Adrenal gland (tissue), 12 donors: Measurements from ENCODE around the gene DIP2C. TPM values are rescaled to one million over a fixed set of nuclear protein-coding genes. Genes with fewer than 3 reads are reported as not detected.
"Not testable (repeated sequence)": the region's sequence is repeated elsewhere in the genome, so short reads cannot be mapped to it uniquely, and the experiment has no call there.

Experiments used
- DNase-seq, 7 donors: peaks; one replicate each; pipeline ENCODE4 v3.0.0-alpha.2; 2019 to 2020
- H3K27ac ChIP-seq, 5 donors: fragments of 200-600 bp; sonication (generic) in 4 of 5; 1 replicate in 3 of 5; 2 replicates in 2 of 5; pipeline versions ENCODE4 v1.5.1 to v1.8.0; 2016 to 2020; ENCODE audit warnings: mild to moderate bottlenecking in 1 of 5
- H3K27me3 ChIP-seq: fragments of 200-600 bp; 2 replicates; pipeline ENCODE4 v1.8.0; 2021
- H3K36me3 ChIP-seq, 2 donors: fragments of 200-600 bp; replicated peaks in 1 of 2; 1 replicate in 1 of 2; 2 replicates in 1 of 2; pipeline versions ENCODE4 v1.5.1 to v1.8.0; 2018 to 2022
- H3K4me1 ChIP-seq, 2 donors: fragments of 200-600 bp; replicated peaks in 1 of 2; 1 replicate in 1 of 2; 2 replicates in 1 of 2; pipeline versions ENCODE4 v1.5.1 to v1.8.0; 2018 to 2021
- H3K4me3 ChIP-seq, 4 donors: fragments of 200-600 bp; sonication (generic) in 3 of 4; one replicate each; pipeline ENCODE4 v1.5.1; 2016 to 2018
- H3K9me3 ChIP-seq, 3 donors: fragments of 200-600 bp; sonication (generic) in 1 of 3; replicated peaks in 1 of 3; 1 replicate in 2 of 3; 2 replicates in 1 of 3; pipeline versions ENCODE4 v1.5.1 to v1.8.0; 2016 to 2021
- CTCF ChIP-seq, 6 experiments: fragments of 450-650 bp in 4 of 6; fragments of 200-600 bp in 2 of 6; sonication (generic) in 1 of 6; IDR thresholded peaks; 1 replicate in 5 of 6; 2 replicates in 1 of 6; pipeline versions ENCODE4 v1.5.1 to v1.8.0; 2016 to 2021; ENCODE audit warnings: antibody characterized with exemption in 6 of 6, mild to moderate bottlenecking in 2 of 6, moderate library complexity in 1 of 6
- POLR2A ChIP-seq, 2 donors: fragments of 450-650 bp; IDR thresholded peaks; one replicate each; pipeline ENCODE4 v1.6.1; 2017; ENCODE audit warnings: antibody characterized with exemption in 2 of 2, mild to moderate bottlenecking in 2 of 2, moderate library complexity in 1 of 2
- WGBS, 4 donors: extraction: QIAGEN DNeasy Blood & Tissue Kit in 2 of 4; methylation state at CpG; one replicate each; pipeline versions ENCODE4 v1.1.5 to v1.1.7; 2013 to 2017; 5-methylcytosine and 5-hydroxymethylcytosine counted together
- intact Hi-C, 2 donors: fragments of 100-400 bp; cut with DNase I; formaldehyde crosslinking; loops; one replicate each; pipeline versions ENCODE4 v1.14.1 to v1.15.0; 2022 to 2023
- polyA plus RNA-seq, 3 donors: library from polyadenylated mRNA; stranded (reverse); fragments of 200-250 nt in 2 of 3; fragments of 350-450 nt in 1 of 3; fragmentation: Illumina TruSeq in 1 of 3; extraction: RNeasy Lipid Tissue Mini Kit (QIAGEN cat#74804) in 1 of 3; gene quantifications; one replicate each; pipeline ENCODE4 v1.2.3, GENCODE V29; 2013 to 2014
- total RNA-seq, 9 donors: library from RNA; depleted of rRNA in 4 of 9; stranded (reverse); fragments of >200 nt in 4 of 9; fragments of 120-200 nt in 1 of 9; fragmentation: NEBNext Ultra II Directional in 1 of 9; extraction: Animal tissue kit (Norgen Biotek cat#: 25700) in 1 of 9; gene quantifications; one replicate each; pipeline versions ENCODE4 v1.1.0 to v1.2.4, GENCODE V29; 2013 to 2023
- donor health status: healthy with polysubstance abuse.
- donor health status: Bipolar disorder and iron deficiency.
- donor health status: DM: yes; HTN: yes; CAD: no.
- donor health status: DM: no; HTN: no; CAD: no.
- donor health status: DM: no; HTN: no; CAD: no.
- donor health status: DM: yes; HTN: yes; CAD: no.

DIP2C gene
- total and polyA plus RNA-seq, 12 donors, result 4.8 to 23.9 (median 19.7) TPM

- WGBS, 4 donors, result 69 to 78% (median 76%) methylated on average over 4 to 9 of the region's 10 CpGs
- peaks cover 0 to 2% of the 10 kb centered on the region in 2 donors for H3K4me1 ChIP-seq
These were observed 172.7 kb downstream of the DIP2C start for GRCh38 chr10:516764-517163.

GRCh38 chr10:515674-516073 is 173.8 kb downstream of the DIP2C start:
- peaks cover 0 to 13% of the 10 kb centered on the region in 2 donors for H3K4me1 ChIP-seq
- no peaks in the 10 kb centered on the region for H3K9me3 ChIP-seq
- 76 to 85% (median 82%) methylated on average over 8 of the region's 8 CpGs for WGBS, 4 donors
- TF ChIP-seq CTCF (IDR thresholded peaks at IDR 0.05) (no peak), POLR2A (IDR thresholded peaks at IDR 0.05) (no peak)
- H3K36me3 ChIP-seq, result no peaks in the 10 kb centered on the region
- H3K27ac ChIP-seq, result no peak overlapping the region
- intact Hi-C loops, result loop anchor here in 1 of 2 donors (10.0 kb wide), 1 partner anchor 169 kb away; the partner anchor contains the start of gene DIP2C
- no peaks in the 10 kb centered on the region for H3K27me3 ChIP-seq
- no peak for DNase-seq
- H3K4me3 ChIP-seq, result no peak overlapping the region

More at GRCh38 chr10:516764-517163, 172.7 kb downstream of the DIP2C start:
- H3K4me3 ChIP-seq, result no peak overlapping the region
- no peaks in the 10 kb centered on the region for H3K9me3 ChIP-seq
- no peak for TF ChIP-seq POLR2A (IDR thresholded peaks at IDR 0.05)
- TF ChIP-seq CTCF (IDR thresholded peaks at IDR 0.05), result no peak
- intact Hi-C loops, result loop anchor here in 1 of 2 donors (10.0 kb wide), 1 partner anchor 168 kb away; the partner anchor contains the start of gene DIP2C
- H3K27ac ChIP-seq, result no peak overlapping the region
- DNase-seq, result peak in 1 of 7 donors; percentile 5
- H3K27me3 ChIP-seq, result no peaks in the 10 kb centered on the region
- no peaks in the 10 kb centered on the region for H3K36me3 ChIP-seq

GRCh38 chr10:514137-514671 is 175.3 kb downstream of the DIP2C start:
- H3K27ac ChIP-seq, result no peak overlapping the region
- no peaks in the 10 kb centered on the region for H3K36me3 ChIP-seq
- 91 to 94% (median 93%) methylated on average over 17 to 22 of the region's 22 CpGs for WGBS, 4 donors
- no peaks in the 10 kb centered on the region for H3K27me3 ChIP-seq
- no peaks in the 10 kb centered on the region for H3K9me3 ChIP-seq
- peak in 2 of 7 donors; percentile 3 to 7 for DNase-seq
- H3K4me3 ChIP-seq, result no peak overlapping the region
- intact Hi-C loops, result loop anchor here in 1 of 2 donors (5.0 to 10.0 kb wide), 2 partner anchors 171 to 273 kb away; partner anchors contain the start of gene DIP2C
- peaks cover 0 to 14% of the 10 kb centered on the region in 2 donors for H3K4me1 ChIP-seq
- TF ChIP-seq POLR2A (IDR thresholded peaks at IDR 0.05), result no peak
- no peak for TF ChIP-seq CTCF (IDR thresholded peaks at IDR 0.05)

- peak in 1 of 7 donors; percentile 9 for DNase-seq
- H3K9me3 ChIP-seq, result no peaks in the 10 kb centered on the region
- H3K27me3 ChIP-seq, result no peaks in the 10 kb centered on the region
- peaks cover 0 to 14% of the 10 kb centered on the region in 2 donors for H3K4me1 ChIP-seq
- no peak overlapping the region for H3K27ac ChIP-seq
- no peak overlapping the region for H3K4me3 ChIP-seq
- no peaks in the 10 kb centered on the region for H3K36me3 ChIP-seq
- WGBS, 4 donors, result 91 to 94% (median 94%) methylated on average over 18 of the region's 18 CpGs
- intact Hi-C loops, result loop anchor here in 1 of 2 donors (5.0 to 10.0 kb wide), 2 partner anchors 171 to 274 kb away; partner anchors contain the start of gene DIP2C
- TF ChIP-seq POLR2A (IDR thresholded peaks at IDR 0.05), result no peak
- no peak for TF ChIP-seq CTCF (IDR thresholded peaks at IDR 0.05)
These were observed 176.1 kb downstream of the DIP2C start for GRCh38 chr10:513393-513792.

- WGBS, 4 donors, result 90 to 95% (median 95%) methylated on average over 5 of the region's 5 CpGs
- H3K9me3 ChIP-seq, H3K4me3 ChIP-seq, H3K27ac ChIP-seq, H3K36me3 ChIP-seq, H3K27me3 ChIP-seq: not testable (repeated sequence)
- H3K4me1 ChIP-seq, result peaks cover 0 to 14% of the 10 kb centered on the region in 2 donors
- intact Hi-C loops, result loop anchor here in 1 of 2 donors (5.0 to 10.0 kb wide), 2 partner anchors 172 to 275 kb away; partner anchors contain the start of gene DIP2C
- peak in 1 of 7 donors; percentile 8 for DNase-seq
These were observed 176.8 kb downstream of the DIP2C start for GRCh38 chr10:512661-513060.
